Heart left ventricle (tissue), 16 donors: ENCODE measurements around the gene CEACAM5. TPM values are rescaled to one million over a fixed set of nuclear protein-coding genes. Genes with fewer than 3 reads are reported as not detected.

Experiments used
- ATAC-seq, 4 donors: fragments of 200-7000 bp; cut with Tn5 transposase; one replicate each; pipeline ENCODE4 v1.9.1; 2020 to 2022; ENCODE audit warnings: moderate library complexity in 4 of 4, mild to moderate bottlenecking in 3 of 4, moderate number of reproducible peaks in 1 of 4
- DNase-seq, 5 donors: peaks; one replicate each; pipeline ENCODE4 v3.0.0-alpha.2; 2020
- H3K27ac ChIP-seq, 12 donors: fragments of 200-600 bp; sonication (generic) in 4 of 12; one replicate each; pipeline versions ENCODE4 v1.5.0 to v1.8.0; 2016 to 2022; ENCODE audit warnings: mild to moderate bottlenecking in 2 of 12
- H3K27me3 ChIP-seq, 9 donors: fragments of 200-600 bp; sonication (generic) in 2 of 9; one replicate each; pipeline versions ENCODE4 v1.5.1 to v1.8.0; 2016 to 2022; ENCODE audit warnings: mild to moderate bottlenecking in 3 of 9
- H3K36me3 ChIP-seq, 9 donors: fragments of 200-600 bp; sonication (generic) in 2 of 9; one replicate each; pipeline versions ENCODE4 v1.5.0 to v1.8.0; 2018 to 2022; ENCODE audit warnings: mild to moderate bottlenecking in 2 of 9
- H3K4me1 ChIP-seq, 12 donors: fragments of 200-600 bp; sonication (generic) in 4 of 12; one replicate each; pipeline versions ENCODE4 v1.5.0 to v1.8.0; 2016 to 2022; ENCODE audit warnings: mild to moderate bottlenecking in 3 of 12
- H3K4me3 ChIP-seq, 12 donors: fragments of 200-600 bp; sonication (generic) in 4 of 12; one replicate each; pipeline versions ENCODE4 v1.5.0 to v1.8.0; 2017 to 2022; ENCODE audit warnings: mild to moderate bottlenecking in 9 of 12, moderate library complexity in 4 of 12
- H3K9me3 ChIP-seq, 12 donors: fragments of 200-600 bp; sonication (generic) in 4 of 12; one replicate each; pipeline versions ENCODE4 v1.5.0 to v1.8.0; 2016 to 2022; ENCODE audit warnings: mild to moderate bottlenecking in 1 of 12
- POLR2A ChIP-seq, 2 donors: fragments of 450-650 bp; IDR thresholded peaks; one replicate each; pipeline ENCODE4 v1.6.1; 2017; ENCODE audit warnings: antibody characterized with exemption in 2 of 2, mild to moderate bottlenecking in 2 of 2, moderate library complexity in 2 of 2
- WGBS, 4 donors: extraction: QIAGEN DNeasy Blood & Tissue Kit in 2 of 4; methylation state at CpG; one replicate each; pipeline versions ENCODE4 v1.1.5 to v1.1.7; 2013 to 2018; 5-methylcytosine and 5-hydroxymethylcytosine counted together
- intact Hi-C, 10 donors: fragments of 100-400 bp; cut with DNase I; formaldehyde crosslinking; loops; one replicate each; pipeline versions ENCODE4 v1.11.1 to v1.14.2; 2022
- polyA plus RNA-seq, 2 donors: library from polyadenylated mRNA; stranded (reverse); fragments of 200-250 nt; gene quantifications; one replicate each; pipeline ENCODE4 v1.2.3, GENCODE V29; 2013
- total RNA-seq, 9 donors: library from RNA; depleted of rRNA in 2 of 9; stranded (reverse); fragments of >200 nt in 2 of 9; fragmentation: NEBNext Ultra II Directional in 3 of 9; extraction: Animal tissue kit (Norgen Biotek cat#: 25700) in 3 of 9; gene quantifications; one replicate each; pipeline versions ENCODE4 v1.1.0 to v1.2.4, GENCODE V29; 2016 to 2023
- TF ChIP-seq, protein P1 (sequence below), 12 donors: fragments of 200-600 bp; sonication (generic) in 4 of 12; IDR thresholded peaks; one replicate each; pipeline versions ENCODE4 v1.5.0 to v1.8.0; 2018 to 2022; ENCODE audit warnings: antibody characterized with exemption in 12 of 12, mild to moderate bottlenecking in 5 of 12
- donor health status: ischemic (EF 13 %, LVEDD 7.1; RV severe dilation, severe dysfunction).
- donor health status: healthy with polysubstance abuse.
- donor health status: DM: no; HTN: yes; CAD: no.
- donor health status: DM: no; HTN: no; CAD: no.
- donor health status: ischemic (EF 25% LVEDD 6.9; RV normal size, moderate dysfunction).
- donor health status: ischemic (EF 25% LVEDD 5.7; RV mildly dilated, moderate dysfunction).
- donor health status: healthy.
- donor health status: DM: yes; HTN: yes; CAD: no.
- donor health status: ischemic (EF 35%, LVEDD 5.7; RV mildly dilated, moderate dysfunction).
- donor health status: nonischemic (EF 11% LVEDD 7.7; RV severe dilation, severe dysfunction).
- donor health status: DM: yes; HTN: yes; CAD: no.
- donor health status: PGD.
- donor health status: ischemic (EF 29% LVEDD 5.4; RV normal size, mild dysfunction).
- donor health status: nonischemic (EF 23%, LVEDD 6.1; RV moderate dilation, normal function).

Gene CEACAM5
- total and polyA plus RNA-seq, 11 donors = 0.22 to 0.75 TPM; not detected in 9

DNA sequence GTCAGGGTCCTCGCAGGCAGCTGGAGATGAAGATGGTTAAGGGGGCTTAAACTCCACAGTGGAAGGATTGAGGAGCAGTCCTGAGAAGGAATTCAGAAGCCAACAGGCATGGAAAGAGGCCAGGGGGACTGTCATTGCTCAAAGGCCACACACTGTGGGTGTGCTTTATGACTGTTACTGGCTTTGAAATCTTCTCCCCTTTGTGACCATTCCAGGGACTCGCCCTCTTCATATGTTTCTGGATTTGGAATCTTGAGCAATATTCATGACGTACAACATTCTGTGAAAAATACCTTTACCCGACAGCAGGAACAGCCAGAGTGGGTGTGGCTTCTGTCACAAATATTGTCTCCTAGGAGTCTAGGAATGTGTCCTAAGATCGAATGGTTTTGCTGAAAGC lies 36.9 kb upstream of the CEACAM5 start:
- DNase-seq (no peak), ATAC-seq (no peak)
- H3K27me3 ChIP-seq = peaks cover 0 to 56% (median 16%) of the 10 kb centered on the region in 9 donors
- no peaks in the 10 kb centered on the region for H3K4me1 ChIP-seq
- no peaks in the 10 kb centered on the region for H3K36me3 ChIP-seq
- intact Hi-C loops = no loop called here
- H3K4me3 ChIP-seq = no peak overlapping the region
- WGBS, 4 donors = 66 to 73% (median 71%) methylated on average over 5 of the region's 5 CpGs
- peaks cover 0 to 10% (median 4%) of the 10 kb centered on the region in 12 donors for H3K9me3 ChIP-seq
- no peak for TF ChIP-seq POLR2A (IDR thresholded peaks at IDR 0.05)
- TF ChIP-seq, protein P1, sequence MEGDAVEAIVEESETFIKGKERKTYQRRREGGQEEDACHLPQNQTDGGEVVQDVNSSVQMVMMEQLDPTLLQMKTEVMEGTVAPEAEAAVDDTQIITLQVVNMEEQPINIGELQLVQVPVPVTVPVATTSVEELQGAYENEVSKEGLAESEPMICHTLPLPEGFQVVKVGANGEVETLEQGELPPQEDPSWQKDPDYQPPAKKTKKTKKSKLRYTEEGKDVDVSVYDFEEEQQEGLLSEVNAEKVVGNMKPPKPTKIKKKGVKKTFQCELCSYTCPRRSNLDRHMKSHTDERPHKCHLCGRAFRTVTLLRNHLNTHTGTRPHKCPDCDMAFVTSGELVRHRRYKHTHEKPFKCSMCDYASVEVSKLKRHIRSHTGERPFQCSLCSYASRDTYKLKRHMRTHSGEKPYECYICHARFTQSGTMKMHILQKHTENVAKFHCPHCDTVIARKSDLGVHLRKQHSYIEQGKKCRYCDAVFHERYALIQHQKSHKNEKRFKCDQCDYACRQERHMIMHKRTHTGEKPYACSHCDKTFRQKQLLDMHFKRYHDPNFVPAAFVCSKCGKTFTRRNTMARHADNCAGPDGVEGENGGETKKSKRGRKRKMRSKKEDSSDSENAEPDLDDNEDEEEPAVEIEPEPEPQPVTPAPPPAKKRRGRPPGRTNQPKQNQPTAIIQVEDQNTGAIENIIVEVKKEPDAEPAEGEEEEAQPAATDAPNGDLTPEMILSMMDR (IDR thresholded peaks at IDR 0.05) = no peak
- H3K27ac ChIP-seq = no peak overlapping the region

DNA sequence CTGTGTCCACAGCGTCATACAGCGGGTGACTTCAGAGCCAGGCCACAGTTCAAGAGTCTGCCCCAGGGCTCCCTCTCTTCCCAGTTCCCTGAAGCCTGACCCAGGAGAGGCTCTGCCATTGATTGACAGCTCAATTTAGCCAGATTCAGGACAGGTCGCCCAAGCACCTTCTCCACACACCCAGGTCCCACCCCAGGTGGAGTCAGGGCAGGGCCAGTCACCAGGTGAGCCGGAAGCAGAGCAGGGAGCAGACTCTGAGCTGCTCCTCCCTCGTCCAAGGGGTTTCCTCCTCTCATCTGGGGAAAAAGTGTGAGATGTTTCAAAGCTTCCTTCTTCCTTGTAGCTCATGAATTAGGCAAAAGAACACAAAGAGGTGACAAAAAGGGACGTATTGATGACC lies 26.0 kb upstream of the CEACAM5 start:
- Histone ChIP-seq H3K4me3 (no peak overlapping the region), H3K27ac (no peak overlapping the region), H3K36me3 (no peaks in the 10 kb centered on the region), H3K27me3 (peaks cover 0 to 22% (median 3%) of the 10 kb centered on the region in 9 donors), H3K4me1 (no peaks in the 10 kb centered on the region), H3K9me3 (no peaks in the 10 kb centered on the region)
- TF ChIP-seq, protein P1 (IDR thresholded peaks at IDR 0.05) = no peak
- TF ChIP-seq POLR2A (IDR thresholded peaks at IDR 0.05) = no peak
- ATAC-seq (no peak), DNase-seq (no peak)
- 40 to 56% (median 49%) methylated on average over 4 to 6 of the region's 6 CpGs for WGBS, 4 donors
- intact Hi-C loops = no loop called here

DNA sequence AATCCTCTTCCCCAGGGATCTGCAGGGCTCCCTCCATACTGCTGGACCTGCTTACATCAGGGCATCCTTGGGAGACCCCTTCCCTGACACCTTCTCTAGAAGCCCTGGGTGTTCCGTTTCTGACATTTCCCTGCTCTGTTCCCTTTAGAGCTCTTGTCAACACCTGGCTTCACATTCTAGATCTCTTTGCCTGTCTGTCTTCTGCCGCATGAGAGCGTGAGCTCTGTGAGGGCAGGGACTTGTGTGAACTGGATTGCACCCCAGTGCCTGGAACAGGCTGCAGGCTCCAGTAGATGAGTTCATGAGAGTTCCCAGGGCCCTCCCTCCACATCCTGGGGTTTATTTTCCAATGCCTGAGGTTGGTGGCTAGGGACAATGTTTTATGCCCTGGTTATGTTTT lies 21.0 kb upstream of the CEACAM5 start:
- 67 to 76% (median 71%) methylated on average over 3 of the region's 3 CpGs for WGBS, 4 donors
- Histone ChIP-seq H3K4me1 (no peaks in the 10 kb centered on the region), H3K27me3 (peaks cover 0 to 22% (median 0%) of the 10 kb centered on the region in 9 donors)

DNA sequence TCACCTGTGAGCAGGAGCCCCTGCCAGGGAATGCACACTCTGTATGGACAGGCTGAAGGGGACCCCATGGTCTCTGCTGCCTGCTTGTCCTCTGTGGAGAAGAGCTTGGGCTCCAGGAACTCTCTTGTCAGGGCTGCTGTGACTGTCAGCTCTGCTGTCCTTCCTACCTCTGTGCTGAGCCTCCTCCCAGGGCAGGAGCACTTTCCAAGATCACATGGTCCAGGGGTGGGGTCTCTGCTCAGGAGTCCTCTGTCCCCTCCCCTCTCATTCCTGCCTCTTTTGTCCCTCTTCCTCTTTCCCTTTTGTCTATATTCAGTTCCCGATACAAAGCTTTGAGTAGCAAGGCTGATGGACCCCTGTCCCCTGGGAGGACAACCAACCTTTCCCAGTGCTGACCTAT lies 20.3 kb upstream of the CEACAM5 start, which contains the start of gene CEACAM7:
Gene CEACAM7, minus strand, starts transcription at position 173 of the 400 bp plus-strand sequence. Its CDS starts 105 bp downstream, at position 68.
- ATAC-seq = no peak
- peaks cover 0 to 16% (median 0%) of the 10 kb centered on the region in 12 donors for H3K9me3 ChIP-seq
- no peaks in the 10 kb centered on the region for H3K36me3 ChIP-seq
- TF ChIP-seq, protein P1 (IDR thresholded peaks at IDR 0.05) = no peak
- TF ChIP-seq POLR2A (IDR thresholded peaks at IDR 0.05) = no peak
- DNase-seq = no peak
- no peak within 1 kb of the TSS for H3K27ac ChIP-seq
- WGBS, 4 donors = 43 to 70% (median 55%) methylated on average over 1 of the region's 1 CpG
- no peak within 1 kb of the TSS for H3K4me3 ChIP-seq
- no peaks in the 10 kb centered on the region for H3K4me1 ChIP-seq
- intact Hi-C loops = no loop called here
- peaks cover 0 to 22% (median 0%) of the 10 kb centered on the region in 9 donors for H3K27me3 ChIP-seq

More for the DNA sequence above, 21.0 kb upstream of the CEACAM5 start:
- Histone ChIP-seq H3K4me3 (no peak overlapping the region), H3K27ac (no peak overlapping the region), H3K36me3 (no peaks in the 10 kb centered on the region), H3K9me3 (peaks cover 0 to 12% (median 0%) of the 10 kb centered on the region in 12 donors)
- TF ChIP-seq POLR2A (IDR thresholded peaks at IDR 0.05) = no peak
- TF ChIP-seq, protein P1 (IDR thresholded peaks at IDR 0.05) = no peak
- DNase-seq (no peak), ATAC-seq (no peak)
- intact Hi-C loops = no loop called here
